Gastrocnemius medialis (tissue), 4 donors: ENCODE results near the gene LMO1. TPM values are rescaled to one million over a fixed set of nuclear protein-coding genes. Genes with fewer than 3 reads are reported as not detected.

Source experiments
- ATAC-seq, 2 donors: fragments of 150-250 bp; one replicate each; pipeline ENCODE4 v1.9.1; 2016
- DNase-seq, 2 donors: peaks; one replicate each; pipeline ENCODE4 v3.0.0-alpha.2; 2019
- H3K27ac ChIP-seq, 4 donors: fragments of 200-600 bp; sonication (generic); 1 replicate in 1 of 4; 2 replicates in 3 of 4; pipeline ENCODE4 v1.5.1; 2016 to 2018; ENCODE audit warnings: mild to moderate bottlenecking in 2 of 4, moderate library complexity in 1 of 4
- H3K27me3 ChIP-seq, 3 donors: fragments of 200-600 bp; sonication (generic) in 2 of 3; 1 replicate in 1 of 3; 2 replicates in 2 of 3; pipeline versions ENCODE4 v1.5.1 to v1.6.0; 2016 to 2019; ENCODE audit warnings: mild to moderate bottlenecking in 1 of 3, moderate library complexity in 1 of 3
- H3K36me3 ChIP-seq, 2 donors: fragments of 200-600 bp; sonication (generic) in 1 of 2; one replicate each; pipeline ENCODE4 v1.5.1; 2017 to 2018
- H3K4me1 ChIP-seq, 2 donors: fragments of 200-600 bp; sonication (generic) in 1 of 2; one replicate each; pipeline ENCODE4 v1.5.1; 2016 to 2017; ENCODE audit warnings: mild to moderate bottlenecking in 2 of 2
- H3K4me3 ChIP-seq, 4 donors: fragments of 200-600 bp; sonication (generic) in 3 of 4; 1 replicate in 1 of 4; 2 replicates in 3 of 4; pipeline ENCODE4 v1.5.1; 2016 to 2019; ENCODE audit warnings: mild to moderate bottlenecking in 2 of 4
- H3K9me3 ChIP-seq, 3 donors: fragments of 200-600 bp; sonication (generic) in 2 of 3; 1 replicate in 1 of 3; 2 replicates in 2 of 3; pipeline ENCODE4 v1.5.1; 2016 to 2019
- CTCF ChIP-seq, 5 experiments: fragments of 450-650 bp in 3 of 5; fragments of 200-600 bp in 2 of 5; sonication (generic) in 2 of 5; IDR thresholded peaks in 4 of 5; conservative IDR thresholded peaks in 1 of 5; 1 replicate in 4 of 5; 2 replicates in 1 of 5; pipeline ENCODE4 v1.5.1; 2016 to 2019; ENCODE audit warnings: antibody characterized with exemption in 5 of 5, mild to moderate bottlenecking in 3 of 5, moderate library complexity in 3 of 5
- POLR2A ChIP-seq, 2 donors: fragments of 450-650 bp; IDR thresholded peaks; one replicate each; pipeline ENCODE4 v1.6.1; 2017; ENCODE audit warnings: antibody characterized with exemption in 2 of 2, mild to moderate bottlenecking in 2 of 2, moderate library complexity in 2 of 2
- in situ Hi-C, 4 donors: fragments of 200-750 bp; cut with MboI; loops; one replicate each; pipeline versions ENCODE4 v1.15.0 to v1.8.0; 2017; ENCODE audit warnings: low sequenced_read_pairs in 4 of 4
- intact Hi-C: fragments of 100-400 bp; cut with DNase I; formaldehyde crosslinking; loops from one replicate; pipeline ENCODE4 v1.15.1; 2023; ENCODE audit warnings: low total_unique reads
- total RNA-seq, 4 donors: library from RNA; depleted of rRNA; stranded (reverse); fragments of >200 nt; gene quantifications; one replicate each; pipeline versions ENCODE4 v1.1.0 to v1.2.3, GENCODE V29; 2016

LMO1 gene
- total RNA-seq, 4 donors from 2014 or later = 2.2 to 7.0 (median 2.5) TPM

GRCh38 chr11:8258289-8258688 lies 5.4 kb downstream of the LMO1 start:
- no peaks in the 10 kb centered on the region for H3K36me3 ChIP-seq
- H3K27me3 ChIP-seq = no peaks in the 10 kb centered on the region
- H3K4me3 ChIP-seq = peak overlapping the region; percentile 16 to 51 (median 34)
- in situ Hi-C loops = no loop called here
- ATAC-seq = peak; percentile 87
- H3K9me3 ChIP-seq = no peaks in the 10 kb centered on the region
- peak overlapping the region; percentile 86 to 94 (median 90) for H3K27ac ChIP-seq
- peak; percentile 85 to 90 for DNase-seq
- H3K4me1 ChIP-seq = peaks cover 31 to 38% of the 10 kb centered on the region in 2 donors
- intact Hi-C loops = loop anchor here (10.0 kb wide), 1 partner anchor 707 kb away; the partner anchor contains the start of gene TMEM9B
- TF ChIP-seq POLR2A (IDR thresholded peaks at IDR 0.05) (no peak), CTCF (IDR thresholded peaks at IDR 0.05 in 4 of 5, conservative IDR thresholded peaks at IDR 0.05 in 1 of 5) (no peak)

GRCh38 chr11:8257003-8257664 lies 6.5 kb downstream of the LMO1 start:
- Histone ChIP-seq H3K27ac (peak overlapping the region; percentile 86 to 94 (median 90)), H3K9me3 (no peaks in the 10 kb centered on the region), H3K4me1 (peaks cover 25 to 45% of the 10 kb centered on the region in 2 donors), H3K4me3 (no peak overlapping the region), H3K36me3 (no peaks in the 10 kb centered on the region), H3K27me3 (no peaks in the 10 kb centered on the region)
- ATAC-seq = no peak
- DNase-seq = peak in 1 of 2 donors; percentile 10
- intact Hi-C loops = loop anchor here (10.0 kb wide), 1 partner anchor 708 kb away; the partner anchor contains the start of gene TMEM9B
- no peak for TF ChIP-seq CTCF (IDR thresholded peaks at IDR 0.05 in 4 of 5, conservative IDR thresholded peaks at IDR 0.05 in 1 of 5)
- TF ChIP-seq POLR2A (IDR thresholded peaks at IDR 0.05) = no peak
- in situ Hi-C loops = no loop called here

GRCh38 chr11:8256271-8257002 lies 7.2 kb downstream of the LMO1 start:
- Histone ChIP-seq H3K9me3 (no peaks in the 10 kb centered on the region), H3K4me3 (no peak overlapping the region), H3K27me3 (no peaks in the 10 kb centered on the region), H3K36me3 (no peaks in the 10 kb centered on the region), H3K4me1 (peaks cover 19 to 40% of the 10 kb centered on the region in 2 donors), H3K27ac (peak overlapping the region in 3 of 4 donors; percentile 23 to 87 (median 86))
- DNase-seq (peak in 1 of 2 donors; percentile 8), ATAC-seq (no peak)
- TF ChIP-seq CTCF (IDR thresholded peaks at IDR 0.05 in 4 of 5, conservative IDR thresholded peaks at IDR 0.05 in 1 of 5) = no peak
- no peak for TF ChIP-seq POLR2A (IDR thresholded peaks at IDR 0.05)
- intact Hi-C loops (loop anchor here (10.0 kb wide), 1 partner anchor 708 kb away; the partner anchor contains the start of gene TMEM9B), in situ Hi-C loops (no loop called here)

GRCh38 chr11:8253566-8253965 lies 10.1 kb downstream of the LMO1 start:
- Histone ChIP-seq H3K36me3 (no peaks in the 10 kb centered on the region), H3K4me3 (no peak overlapping the region), H3K9me3 (no peaks in the 10 kb centered on the region), H3K27me3 (no peaks in the 10 kb centered on the region), H3K4me1 (peaks cover 10 to 37% of the 10 kb centered on the region in 2 donors), H3K27ac (peak overlapping the region in 1 of 4 donors; percentile 51)
- in situ Hi-C loops = no loop called here
- intact Hi-C loops = loop anchor here (10.0 kb wide), 1 partner anchor 711 kb away; the partner anchor contains the start of gene TMEM9B
- DNase-seq = no peak
- no peak for ATAC-seq
- no peak for TF ChIP-seq CTCF (IDR thresholded peaks at IDR 0.05 in 4 of 5, conservative IDR thresholded peaks at IDR 0.05 in 1 of 5)
- no peak for TF ChIP-seq POLR2A (IDR thresholded peaks at IDR 0.05)
